ENCODE results near the gene TMEM243. TPM values are rescaled to one million over a fixed set of nuclear protein-coding genes. Genes with fewer than 3 reads are reported as not detected.
A peak's percentile ranks its signal among the peaks of the same experiment; 100 is the strongest.

The TMEM243 gene
- total RNA-seq, 1 donor from 2014 or later: 49.2 TPM

DNA sequence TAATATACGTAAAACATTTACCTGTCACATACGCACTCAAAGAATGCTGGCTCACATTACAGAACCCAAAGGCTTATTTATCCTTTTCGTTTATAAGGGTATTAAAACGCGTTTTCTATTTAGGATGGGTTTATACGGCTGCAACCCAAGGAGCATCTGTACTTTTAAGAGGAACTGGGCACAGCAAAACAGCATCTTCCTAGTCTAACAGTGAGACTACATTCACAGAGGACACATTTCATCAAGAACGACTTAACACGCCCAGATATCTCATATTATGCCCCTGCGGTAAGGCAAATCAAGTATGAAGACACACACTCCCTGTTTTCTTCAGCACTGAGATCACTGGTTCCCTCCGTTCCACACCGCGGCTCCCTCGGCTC is 67.8 kb downstream of the TMEM243 start:
- H3K27ac Mint-ChIP-seq: peak overlapping the region; percentile 99
- peaks cover 42% of the 10 kb centered on the region for H3K4me1 Mint-ChIP-seq (ENCODE audit: low read depth)
- no peaks in the 10 kb centered on the region for H3K9me3 Mint-ChIP-seq
- intact Hi-C loops (cut with micrococcal nuclease): loop anchor here (1.0 to 5.0 kb wide), 8 partner anchors 36 to 1066 kb away; partner anchors contain the start of genes CROT, DBF4, RUNDC3B and SLC25A40
- H3K4me3 Mint-ChIP-seq: peak overlapping the region; percentile 95
- H3K36me3 Mint-ChIP-seq (ENCODE audit: low read depth): peaks cover 17% of the 10 kb centered on the region
- DNase-seq (ENCODE audit: low spot score): no peak
- no peaks in the 10 kb centered on the region for H3K27me3 Mint-ChIP-seq (ENCODE audit: insufficient read depth)

DNA sequence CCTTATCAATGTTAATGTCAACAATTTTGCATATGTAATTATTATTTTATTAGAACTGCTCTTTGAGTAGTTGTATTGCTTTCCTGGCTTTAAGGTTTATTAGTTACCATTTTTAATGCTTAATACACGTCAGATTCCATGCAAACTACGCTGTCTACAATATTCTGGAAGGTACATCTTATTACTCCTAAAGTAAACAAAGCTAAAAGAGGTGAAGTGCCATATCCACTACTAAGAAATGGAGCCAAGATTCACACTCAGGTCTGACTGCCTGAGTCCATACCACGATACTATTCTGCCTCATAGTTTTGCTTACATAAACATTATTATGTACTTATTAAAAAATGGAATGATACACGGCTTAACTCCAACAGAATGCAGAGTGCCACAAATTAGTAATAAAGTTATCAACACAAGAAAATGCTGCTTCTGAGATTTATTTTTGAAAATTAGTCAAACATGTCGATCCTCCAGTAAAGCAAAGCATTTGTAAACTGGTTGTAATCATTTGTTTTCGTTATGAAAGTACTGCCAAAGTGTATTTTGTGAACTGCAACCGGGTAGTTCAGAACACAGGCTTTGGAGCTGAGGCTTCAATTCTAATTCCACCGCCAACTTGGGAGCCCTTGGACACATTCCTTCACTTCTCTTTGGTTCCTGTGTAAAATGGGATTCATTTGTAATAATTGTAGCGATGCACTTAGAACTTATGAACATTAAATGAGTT is 68.4 kb downstream of the TMEM243 start:
- peaks cover 17% of the 10 kb centered on the region for H3K36me3 Mint-ChIP-seq (ENCODE audit: low read depth)
- no peaks in the 10 kb centered on the region for H3K9me3 Mint-ChIP-seq
- DNase-seq (ENCODE audit: low spot score): no peak
- H3K4me1 Mint-ChIP-seq (ENCODE audit: low read depth): peaks cover 36% of the 10 kb centered on the region
- peak overlapping the region; percentile 99 for H3K27ac Mint-ChIP-seq
- intact Hi-C loops (cut with micrococcal nuclease): loop anchor here (5.0 kb wide), 4 partner anchors 36 to 1066 kb away; partner anchors contain the start of genes DBF4, RUNDC3B and SLC25A40
- peak overlapping the region; percentile 95 for H3K4me3 Mint-ChIP-seq
- no peaks in the 10 kb centered on the region for H3K27me3 Mint-ChIP-seq (ENCODE audit: insufficient read depth)

GRCh38 chr7:87148332-87148955 is 71.1 kb downstream of the TMEM243 start:
- intact Hi-C loops (cut with micrococcal nuclease): loop anchor here (1.0 kb wide), 2 partner anchors 209 to 222 kb away; no protein-coding TSS in a partner anchor

GRCh38 chr7:87147500-87147899 is 72.0 kb downstream of the TMEM243 start:
- Mint-ChIP-seq H3K4me3 (no peak overlapping the region), H3K4me1 (ENCODE audit: low read depth) (peaks cover 19% of the 10 kb centered on the region), H3K9me3 (no peaks in the 10 kb centered on the region), H3K27me3 (ENCODE audit: insufficient read depth) (no peaks in the 10 kb centered on the region), H3K27ac (no peak overlapping the region), H3K36me3 (ENCODE audit: low read depth) (no peaks in the 10 kb centered on the region)
- DNase-seq (ENCODE audit: low spot score): no peak
- intact Hi-C loops (cut with micrococcal nuclease): no loop called here

More at GRCh38 chr7:87148332-87148955, 71.1 kb downstream of the TMEM243 start:
- Mint-ChIP-seq H3K4me3 (no peak overlapping the region), H3K27ac (no peak overlapping the region), H3K9me3 (no peaks in the 10 kb centered on the region), H3K4me1 (ENCODE audit: low read depth) (peaks cover 23% of the 10 kb centered on the region), H3K36me3 (ENCODE audit: low read depth) (peaks cover 6% of the 10 kb centered on the region), H3K27me3 (ENCODE audit: insufficient read depth) (no peaks in the 10 kb centered on the region)
- DNase-seq (ENCODE audit: low spot score): no peak

GRCh38 chr7:87146740-87147386 is 72.7 kb downstream of the TMEM243 start:
- Mint-ChIP-seq H3K27me3 (ENCODE audit: insufficient read depth) (no peaks in the 10 kb centered on the region), H3K9me3 (no peaks in the 10 kb centered on the region), H3K4me1 (ENCODE audit: low read depth) (peaks cover 17% of the 10 kb centered on the region), H3K27ac (no peak overlapping the region), H3K36me3 (ENCODE audit: low read depth) (no peaks in the 10 kb centered on the region), H3K4me3 (no peak overlapping the region)
- intact Hi-C loops (cut with micrococcal nuclease): no loop called here
- no peak for DNase-seq (ENCODE audit: low spot score)

Other genes with a start within 250 kb of the TMEM243 start
- 1.3 and 2.3 TPM in 2 replicates for gene ELAPOR2, start 160.1 kb downstream of the TMEM243 start, total RNA-seq
- gene DMTF1, start 67.3 kb downstream of the TMEM243 start, total RNA-seq: 103 and 116 TPM in 2 replicates
- gene CROT, start 125.9 kb upstream of the TMEM243 start, total RNA-seq: 5.9 and 6.5 TPM in 2 replicates